ENCODE data around the gene ABHD11.
A peak's percentile ranks its signal among the peaks of the same experiment; 100 is the strongest.
"Not testable (repeated sequence)": the region's sequence is repeated elsewhere in the genome, so short reads cannot be mapped to it uniquely, and the experiment has no call there.

The ABHD11 gene

DNA sequence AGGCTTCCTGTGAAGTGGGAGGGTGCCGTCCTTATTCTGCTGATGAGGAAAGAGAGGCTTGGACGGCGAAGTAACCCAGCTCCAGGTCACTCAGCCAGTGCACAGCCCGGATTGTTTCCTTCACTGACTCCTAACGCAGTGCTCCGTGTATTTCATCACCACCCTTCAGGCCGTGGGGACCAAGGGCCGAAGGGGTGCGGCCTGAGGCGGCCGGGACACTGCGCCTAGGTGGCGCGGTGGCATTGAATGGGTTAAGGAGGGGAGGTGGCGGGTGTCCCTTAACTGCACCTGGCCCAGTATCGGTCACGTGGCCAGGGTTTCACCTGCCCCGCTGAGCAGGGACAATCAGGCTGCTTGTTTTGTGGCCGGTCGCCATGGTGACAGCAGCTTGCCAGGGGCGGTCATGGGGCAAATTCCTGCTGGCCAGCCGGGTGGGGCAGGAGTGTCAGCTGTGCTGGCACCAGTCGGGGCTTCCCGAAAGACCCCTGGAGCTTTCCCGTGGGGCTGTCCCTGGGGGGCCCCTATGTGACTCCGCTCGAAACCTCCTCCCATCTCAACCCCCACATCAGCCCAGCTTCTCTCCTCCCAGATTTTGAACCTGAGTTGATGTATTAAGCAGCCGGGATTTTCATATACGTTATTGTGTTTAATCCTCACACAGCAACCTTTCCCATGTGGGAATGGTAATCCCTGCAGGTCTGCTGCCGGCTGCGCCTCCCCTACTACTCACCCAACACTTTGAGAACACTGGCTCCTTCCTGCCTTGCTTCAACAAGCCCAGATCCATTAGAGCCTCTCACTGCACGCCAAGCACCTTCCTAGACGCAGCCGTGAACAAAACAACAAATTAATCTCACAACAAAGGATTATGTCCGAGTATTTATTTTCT lies 4.4 kb upstream of the ABHD11 start:
- no peak for DNase-seq (ENCODE audit: low read depth)

- DNase-seq (ENCODE audit: low read depth), result no peak
Measured at GRCh38 chr7:73742338-73742752, 3.7 kb upstream of the ABHD11 start.

- DNase-seq (ENCODE audit: low read depth), result no peak
Measured at GRCh38 chr7:73741600-73741999, 3.0 kb upstream of the ABHD11 start.

- DNase-seq (ENCODE audit: low read depth), result no peak
Measured at GRCh38 chr7:73740771-73741170, 2.2 kb upstream of the ABHD11 start.

DNA sequence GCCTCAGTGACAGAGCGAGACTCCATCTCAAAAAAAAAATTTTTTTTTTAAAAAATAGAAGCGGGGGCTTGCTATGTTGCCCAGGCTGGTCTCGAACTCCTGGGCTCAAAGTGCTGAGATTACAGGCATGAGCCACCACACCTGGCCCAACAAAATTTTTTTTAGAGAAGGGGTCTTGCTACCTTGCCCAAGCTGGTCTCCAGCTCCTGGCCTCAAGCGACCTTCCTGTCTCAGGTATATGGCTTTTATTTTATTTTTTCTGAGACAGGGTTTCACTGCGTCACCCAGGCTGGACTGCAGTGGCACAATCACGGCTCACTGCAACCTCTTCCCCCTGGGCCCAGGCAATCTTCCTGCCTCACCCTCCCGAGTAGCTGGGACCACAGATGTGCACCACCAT lies 1.6 kb upstream of the ABHD11 start:
- no peak for DNase-seq (ENCODE audit: low read depth)

DNA sequence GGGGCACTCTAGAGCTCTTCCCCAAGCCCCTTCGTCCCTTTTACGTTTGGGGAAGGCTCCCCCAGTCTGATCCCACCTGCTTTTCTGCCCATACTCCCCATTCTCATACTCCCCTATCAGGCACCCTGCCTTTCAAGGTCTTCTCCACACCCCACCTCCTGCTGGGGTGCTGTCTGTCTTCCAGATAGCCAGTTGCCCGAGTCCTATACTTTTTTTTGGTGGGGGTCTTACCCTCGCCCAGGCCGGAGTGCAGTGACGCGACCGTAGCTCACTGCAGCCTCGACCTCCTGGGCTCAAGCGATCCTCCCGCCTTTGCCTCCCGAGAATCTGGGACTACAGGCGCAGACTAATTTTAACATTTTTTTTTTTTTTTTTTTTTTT lies 775 bp upstream of the ABHD11 start:
- DNase-seq (ENCODE audit: low read depth), result no peak

GRCh38 chr7:73738220-73738611 lies 386 bp downstream of the ABHD11 start:
- DNase-seq (ENCODE audit: low read depth), result peak; percentile 40

DNA sequence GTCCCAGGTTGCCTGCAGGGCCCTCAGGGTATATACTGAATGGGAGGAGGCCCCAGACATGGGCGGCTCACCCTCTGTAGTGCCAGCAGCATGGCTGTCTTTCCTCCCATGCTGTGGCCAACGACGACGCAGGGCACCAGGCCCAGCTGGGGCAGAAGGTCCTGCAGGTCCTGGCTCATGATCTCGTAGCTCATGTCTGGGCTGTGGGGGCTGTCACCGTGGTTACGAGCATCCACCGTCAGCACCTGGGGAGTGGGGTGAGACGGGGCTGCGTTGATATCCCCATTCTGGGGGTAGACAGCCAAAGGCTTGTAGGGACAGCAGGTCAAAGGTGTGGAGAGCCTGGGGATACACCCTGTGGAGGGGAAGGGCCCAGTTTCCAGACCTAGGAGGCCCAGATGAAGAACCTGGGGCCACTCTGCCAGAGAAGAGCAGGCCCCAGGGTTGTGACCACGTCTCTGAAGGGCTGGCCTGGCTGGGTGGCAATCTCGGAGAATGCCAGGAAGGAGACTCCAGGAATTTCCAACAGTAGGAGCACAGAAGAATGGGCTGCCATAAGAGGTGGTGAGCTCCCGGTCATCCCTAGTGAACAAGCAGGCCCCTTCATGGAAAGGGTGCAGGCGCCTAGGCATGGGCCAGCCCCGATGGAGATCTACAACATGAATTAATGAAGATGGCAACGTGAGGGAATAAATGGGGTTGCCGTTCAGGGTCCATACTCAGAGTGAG lies 947 bp downstream of the ABHD11 start:
- DNase-seq (ENCODE audit: low read depth), result no peak

DNA sequence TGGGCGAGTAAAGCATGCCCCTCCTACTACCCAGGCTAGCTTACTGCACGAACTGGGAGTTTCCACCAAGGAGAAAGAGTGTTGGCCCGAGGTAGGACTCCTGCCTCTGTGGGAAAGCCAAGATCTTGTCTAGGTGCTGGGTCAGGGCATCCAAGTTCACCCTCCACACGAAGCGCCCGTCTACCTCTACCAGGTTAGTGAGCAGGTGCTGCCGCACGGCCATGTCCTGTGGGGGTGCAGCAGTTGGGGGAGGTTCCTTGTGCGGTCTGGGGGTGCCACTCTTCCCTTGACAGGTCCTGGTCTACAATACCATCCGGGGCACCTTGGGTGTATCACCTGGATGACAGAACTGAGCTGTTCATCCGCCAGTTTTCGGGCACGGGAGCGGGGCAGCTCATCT lies 1.7 kb downstream of the ABHD11 start:
- DNase-seq (ENCODE audit: low read depth), result no peak

DNA sequence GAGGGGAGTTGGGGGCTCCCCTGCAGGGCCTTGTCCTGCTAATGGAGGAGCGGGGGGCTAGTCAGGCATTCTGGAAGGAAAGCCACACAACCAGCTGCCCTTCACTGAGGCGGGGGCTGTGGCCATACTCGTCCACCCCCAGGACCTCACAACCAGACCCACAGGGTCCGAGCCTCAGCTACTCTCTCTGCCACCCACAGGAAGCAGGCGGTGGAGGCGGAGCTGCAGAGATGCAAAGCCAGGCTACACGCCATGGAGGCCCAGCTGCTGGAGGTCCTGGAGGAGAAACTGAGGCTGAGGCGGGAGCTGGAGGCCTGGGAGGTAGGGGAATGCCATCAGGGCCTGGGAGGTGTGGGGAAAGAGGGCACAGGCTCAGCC lies 3.1 kb downstream of the ABHD11 start:
- no peak for DNase-seq (ENCODE audit: low read depth)

GRCh38 chr7:73734619-73735527 lies 3.7 kb downstream of the ABHD11 start:
- peak; percentile 82 for DNase-seq (ENCODE audit: low read depth)

GRCh38 chr7:73732397-73732796 lies 6.2 kb downstream of the ABHD11 start:
- no peak for DNase-seq (ENCODE audit: low read depth)

DNA sequence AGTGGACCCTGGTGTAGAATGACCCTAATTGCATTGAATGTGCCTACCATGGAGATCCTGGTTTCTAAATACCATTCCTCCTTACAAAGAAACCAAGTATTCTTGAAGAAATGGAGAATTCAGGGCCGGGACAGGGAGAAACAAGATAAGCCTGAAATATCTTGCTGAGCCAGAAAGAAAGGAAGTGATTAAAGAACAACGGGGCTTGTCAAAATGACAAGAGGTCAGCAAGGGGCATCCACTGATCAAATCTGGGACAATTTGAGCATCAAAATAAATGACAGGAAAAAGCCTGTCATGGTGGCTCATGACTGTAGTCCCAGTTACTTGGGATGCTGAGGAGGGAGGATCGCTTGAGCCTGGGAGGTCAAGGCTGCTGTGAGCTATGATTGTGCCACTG lies 8.1 kb downstream of the ABHD11 start:
- DNase-seq (ENCODE audit: low read depth), result no peak

DNA sequence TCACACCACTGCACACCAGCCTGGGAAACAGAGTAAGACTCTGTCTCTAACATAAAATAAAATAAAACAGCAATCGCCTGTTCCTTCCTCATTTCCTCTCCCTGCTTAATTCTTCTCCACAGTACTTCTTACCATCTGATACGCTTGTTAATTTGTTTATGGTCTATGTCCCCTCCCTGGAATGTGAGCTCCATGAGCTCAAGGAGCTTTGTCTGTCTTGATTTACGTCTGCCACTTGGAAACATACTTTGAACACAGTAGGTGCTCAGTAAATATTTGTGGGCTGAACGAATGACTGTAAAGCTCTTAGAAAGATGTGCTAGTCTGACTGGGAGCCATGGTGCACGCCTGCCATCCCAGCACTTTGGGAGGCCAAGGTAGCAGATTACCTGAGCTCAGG lies 10.1 kb downstream of the ABHD11 start:
- no peak for DNase-seq (ENCODE audit: low read depth)

GRCh38 chr7:73727952-73728351 lies 10.7 kb downstream of the ABHD11 start:
- no peak for DNase-seq (ENCODE audit: low read depth)

- DNase-seq (ENCODE audit: low read depth), result no peak
Measured at GRCh38 chr7:73726083-73726466, 12.5 kb downstream of the ABHD11 start.

- no peak for DNase-seq (ENCODE audit: low read depth)
Measured at GRCh38 chr7:73723813-73724212, 14.8 kb downstream of the ABHD11 start.

- no peak for DNase-seq (ENCODE audit: low read depth)
Measured at GRCh38 chr7:73722785-73723184, 15.8 kb downstream of the ABHD11 start.

- not testable (repeated sequence) for DNase-seq (ENCODE audit: low read depth)
Measured at GRCh38 chr7:73722182-73722581, 16.4 kb downstream of the ABHD11 start.

- no peak for DNase-seq (ENCODE audit: low read depth)
Measured at GRCh38 chr7:73721377-73721817, 17.2 kb downstream of the ABHD11 start.

- not testable (repeated sequence) for DNase-seq (ENCODE audit: low read depth)
Measured at GRCh38 chr7:73720443-73720842, 18.2 kb downstream of the ABHD11 start.

DNA sequence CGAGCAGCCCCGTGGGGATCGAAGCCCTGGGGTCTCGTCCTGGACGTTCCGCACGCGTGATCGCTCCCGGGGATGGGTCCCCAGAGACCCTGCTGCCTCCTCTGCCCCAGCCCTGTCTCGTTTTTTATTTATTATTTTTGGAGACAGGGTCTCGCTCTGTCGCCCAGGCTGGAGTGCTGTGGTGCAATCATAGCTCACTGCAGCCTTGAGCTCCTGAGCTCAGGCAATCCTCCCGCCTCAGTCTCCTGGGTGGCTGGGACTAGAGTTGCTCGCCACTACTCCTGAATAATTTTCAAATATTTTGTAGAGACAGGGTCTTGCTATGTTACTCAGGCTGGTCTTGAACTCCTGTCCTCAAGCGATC lies 18.8 kb downstream of the ABHD11 start:
- no peak for DNase-seq (ENCODE audit: low read depth)
